Endothelial cell of umbilical vein (primary cell): ENCODE measurements around the gene HMCN1. TPM values are rescaled to one million over a fixed set of nuclear protein-coding genes. Genes with fewer than 3 reads are reported as not detected.

Source experiments
- BruUV-seq: library from RNA; stranded (reverse); fragments of 400-500 nt; replicated peaks from 2 replicates; lab custom pipeline; 2021; lab: Mats Ljungman, UMichigan
- CTCF ChIA-PET: fragments of 300-600, 350-600 bp; sonication (Branson Sonifier 250); formaldehyde crosslinking; loops from one replicate; lab custom pipeline; 2021; ENCODE audit warnings: antibody characterized with exemption, inconsistent platforms; lab: Charles Lee
- POLR2A ChIA-PET: fragments of 300-600, 350-600 bp; sonication (Branson Sonifier 250); formaldehyde crosslinking; loops from one replicate; lab custom pipeline; 2021; ENCODE audit warnings: antibody characterized with exemption, inconsistent platforms; lab: Charles Lee
- DNase-seq: peaks from one replicate; pipeline ENCODE4 v3.0.0-alpha.2; 2011; ENCODE audit warnings: low read depth, low spot score
- FAIRE-seq: peaks from 2 replicates; lab custom pipeline; 2011; peaks lifted over from hg19 to GRCh38; lab: Jason Lieb, UNC
- H2AFZ ChIP-seq: 2 replicates; pipeline ENCODE4 v1.6.0; 2012; ENCODE audit warnings: low read depth, low read length, control low read depth, inconsistent platforms
- H3K27ac ChIP-seq: 2 replicates; pipeline ENCODE4 v1.5.1; 2011; ENCODE audit warnings: low read depth, mild to moderate bottlenecking, control low read depth, low read length, moderate library complexity; ENCODE audit not compliant: insufficient read depth
- H3K27me3 ChIP-seq, 2 experiments: 2 replicates each; pipeline versions ENCODE4 v1.6.0 to v1.6.1; 2011; ENCODE audit warnings: low read length in 2 of 2, mixed read lengths in 1 of 2; ENCODE audit not compliant: control insufficient read depth in 2 of 2, insufficient read depth in 2 of 2
- H3K36me3 ChIP-seq, 2 experiments: 2 replicates in 1 of 2; 3 replicates in 1 of 2; pipeline ENCODE4 v1.5.1; 2011; ENCODE audit warnings: low read length in 2 of 2, mild to moderate bottlenecking in 1 of 2, moderate library complexity in 1 of 2; ENCODE audit not compliant: control insufficient read depth in 2 of 2, insufficient read depth in 2 of 2; ENCODE audit errors: extremely low read depth in 1 of 2
- H3K4me1 ChIP-seq: 3 replicates; pipeline ENCODE4 v1.5.1; 2011; ENCODE audit warnings: mild to moderate bottlenecking, low read length; ENCODE audit not compliant: control insufficient read depth, insufficient read depth; ENCODE audit errors: extremely low read depth
- H3K4me2 ChIP-seq: 2 replicates; pipeline ENCODE4 v1.6.1; 2011; ENCODE audit warnings: low read length, control low read depth, mixed read lengths; ENCODE audit not compliant: insufficient read depth
- H3K4me3 ChIP-seq, 3 experiments: fragments of 200-600 bp in 1 of 3; sonication (generic), shearing (Covaris generic) in 1 of 3; replicated peaks in 1 of 3; 2 replicates each; pipeline ENCODE4 v1.5.1; 2011 to 2016; ENCODE audit warnings: control low read depth in 3 of 3, low read length in 3 of 3, mild to moderate bottlenecking in 2 of 3, inconsistent platforms in 1 of 3, low read depth in 1 of 3, moderate library complexity in 1 of 3; ENCODE audit not compliant: insufficient read depth in 1 of 3
- H3K79me2 ChIP-seq: 2 replicates; pipeline ENCODE4 v1.6.0; 2012; ENCODE audit warnings: low read length, inconsistent platforms; ENCODE audit not compliant: control insufficient read depth, insufficient read depth
- H3K9ac ChIP-seq: replicated peaks from 2 replicates; pipeline ENCODE3; 2011; ENCODE audit warnings: low read length, control low read depth; ENCODE audit not compliant: insufficient read depth; ENCODE audit errors: extremely low read depth
- H3K9me1 ChIP-seq: replicated peaks from 3 replicates; pipeline ENCODE4 v1.6.0; 2011; ENCODE audit warnings: mild to moderate bottlenecking, low read length; ENCODE audit not compliant: control insufficient read depth, insufficient read depth; ENCODE audit errors: extremely low read depth
- H3K9me3 ChIP-seq: replicated peaks from 2 replicates; pipeline ENCODE4 v1.5.1; 2012; ENCODE audit warnings: low read length, inconsistent platforms; ENCODE audit not compliant: control insufficient read depth, insufficient read depth
- H4K20me1 ChIP-seq: replicated peaks from 2 replicates; pipeline ENCODE3; 2011; ENCODE audit warnings: mild to moderate bottlenecking, low read length; ENCODE audit not compliant: control insufficient read depth, insufficient read depth; ENCODE audit errors: extremely low read depth
- EZH2 ChIP-seq: IDR thresholded peaks from 2 replicates; pipeline ENCODE4 v1.6.1; 2012; ENCODE audit warnings: borderline replicate concordance, low read depth, mild to moderate bottlenecking, moderate library complexity, low read length, inconsistent platforms; ENCODE audit not compliant: severe bottlenecking
- FOS ChIP-seq: IDR thresholded peaks from 2 replicates; pipeline ENCODE4 v1.6.1; 2011; ENCODE audit warnings: mild to moderate bottlenecking, low read length, moderate library complexity, borderline replicate concordance; ENCODE audit not compliant: insufficient read depth
- GATA2 ChIP-seq: IDR thresholded peaks from 2 replicates; pipeline ENCODE4 v1.7.0; 2011; ENCODE audit warnings: low read depth, mild to moderate bottlenecking, moderate library complexity, mixed read lengths, low read length; ENCODE audit not compliant: insufficient read length, insufficient read depth
- JUN ChIP-seq: IDR thresholded peaks from 2 replicates; pipeline ENCODE4 v1.6.1; 2011; ENCODE audit warnings: borderline replicate concordance, low read depth; ENCODE audit not compliant: insufficient read length, insufficient read depth
- MYC ChIP-seq: IDR thresholded peaks from one replicate; pipeline ENCODE4 v1.6.1; 2011; ENCODE audit warnings: mild to moderate bottlenecking, low read depth, low read length
- POLR2A ChIP-seq: IDR thresholded peaks from 2 replicates; pipeline ENCODE4 v1.6.1; 2012; ENCODE audit warnings: low read depth, mild to moderate bottlenecking, control low read depth, low read length
- POLR2AphosphoS5 ChIP-seq: IDR thresholded peaks from 2 replicates; pipeline ENCODE4 v1.6.1; 2012; ENCODE audit warnings: low read depth, mild to moderate bottlenecking, control low read depth, low read length, moderate library complexity; ENCODE audit not compliant: insufficient read depth
- dilution Hi-C: fragments of 300-500 bp; cut with MboI; formaldehyde crosslinking; loops from one replicate; pipeline ENCODE4 v1.15.0; 2019; ENCODE audit warnings: low sequenced_read_pairs; ENCODE audit not compliant: extremely low pct_ligation_motif_present
- intact Hi-C: fragments of 100-400 bp; cut with micrococcal nuclease; formaldehyde crosslinking; loops from one replicate; pipeline ENCODE4 v1.10.0; 2022
- polyA plus RNA-seq, 4 experiments: library from polyadenylated mRNA; depleted of rRNA in 3 of 4; stranded (reverse) in 3 of 4; unstranded in 1 of 4; fragments of >200 nt; gene quantifications; 2 replicates each; pipeline versions ENCODE4 v1.2.1 to v1.2.3, GENCODE V29; 2011 to 2012; ENCODE audit warnings: missing spikeins in 1 of 4
- total RNA-seq: library from RNA; stranded (reverse); gene quantifications from 2 replicates; pipeline ENCODE4 v1.2.3, GENCODE V29; 2021
- TF ChIP-seq, protein P1 (sequence below): IDR thresholded peaks from 2 replicates; pipeline ENCODE4 v1.6.1; 2011; ENCODE audit not compliant: insufficient read depth, insufficient read length
- TF ChIP-seq, protein P2 (sequence below), 2 donors: IDR thresholded peaks; 1 replicate in 1 of 2; 2 replicates in 1 of 2; pipeline ENCODE4 v1.5.1; 2011; ENCODE audit warnings: low read length in 2 of 2, mild to moderate bottlenecking in 2 of 2, moderate library complexity in 2 of 2, control low read depth in 1 of 2, inconsistent platforms in 1 of 2, low read depth in 1 of 2; ENCODE audit not compliant: insufficient read depth in 1 of 2; ENCODE audit errors: extremely low read depth in 1 of 2

The HMCN1 gene
- total and polyA plus RNA-seq, 2 donors (not counting 3 experiments of a cell fraction or from before 2014, with no cell fraction given), result 10.3 to 16.0 TPM

DNA sequence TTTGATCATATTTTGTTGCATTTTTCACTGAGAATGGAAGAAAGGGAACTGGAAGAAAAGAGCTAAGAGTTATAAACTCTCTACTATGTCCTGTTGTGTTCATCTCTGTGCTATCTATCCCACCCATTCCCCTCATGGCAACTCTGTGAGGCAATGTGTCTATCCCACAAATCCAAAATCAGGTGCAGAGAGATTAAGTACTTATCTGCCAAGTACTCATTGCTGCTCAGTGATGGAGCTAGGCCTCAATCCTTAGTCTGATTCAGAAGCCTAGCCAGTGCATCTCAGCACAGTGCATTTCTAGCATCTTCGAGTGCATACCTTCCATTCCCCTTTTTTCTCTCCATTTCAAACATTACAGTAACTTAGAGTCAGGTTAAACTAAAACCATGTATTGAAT lies 370.3 kb downstream of the HMCN1 start:
- intact Hi-C loops, result no loop called here
- Histone ChIP-seq H3K27me3 (no peaks in the 10 kb centered on the region), H4K20me1 (no peaks in the 10 kb centered on the region), H3K79me2 (no peaks in the 10 kb centered on the region), H3K9ac (no peak overlapping the region), H3K4me2 (no peak overlapping the region), H3K9me3 (no peaks in the 10 kb centered on the region), H3K36me3 (no peaks in the 10 kb centered on the region), H2AFZ (no peak overlapping the region), H3K4me3 (no peak overlapping the region), H3K9me1 (no peaks in the 10 kb centered on the region), H3K4me1 (peaks cover 19% of the 10 kb centered on the region), H3K27ac (no peak overlapping the region)
- FAIRE-seq (no peak), DNase-seq (no peak)
- ChIA-PET CTCF (no interaction called here), POLR2A (no interaction called here)
- BruUV-seq, result no TSS peak
- dilution Hi-C loops, result no loop called here
- TF ChIP-seq, protein P1, sequence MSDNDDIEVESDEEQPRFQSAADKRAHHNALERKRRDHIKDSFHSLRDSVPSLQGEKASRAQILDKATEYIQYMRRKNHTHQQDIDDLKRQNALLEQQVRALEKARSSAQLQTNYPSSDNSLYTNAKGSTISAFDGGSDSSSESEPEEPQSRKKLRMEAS, result no peak
- no peak for TF ChIP-seq POLR2AphosphoS5
- TF ChIP-seq GATA2, result no peak

DNA sequence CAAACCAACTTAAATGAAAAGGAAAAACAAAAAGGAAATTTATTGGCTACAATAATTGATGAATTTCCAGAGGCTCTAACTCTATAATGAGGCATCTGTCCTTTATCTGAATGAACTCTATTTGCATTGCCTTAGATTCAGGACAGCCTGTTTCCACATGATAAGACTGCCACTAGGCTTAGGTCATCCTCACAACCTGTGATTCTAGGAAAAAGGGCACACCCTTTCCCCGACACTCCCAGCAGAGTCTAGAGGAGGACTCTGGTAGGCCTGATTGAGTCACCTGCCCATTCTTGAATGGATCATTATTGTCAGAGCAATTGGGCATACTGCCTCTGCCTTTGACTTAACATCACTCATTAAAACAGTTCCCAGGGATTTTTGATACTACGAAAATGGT lies 378.1 kb downstream of the HMCN1 start:
- FAIRE-seq, result no peak

More for the DNA sequence above, 378.1 kb downstream of the HMCN1 start:
- Histone ChIP-seq H3K27me3 (no peaks in the 10 kb centered on the region), H3K4me2 (no peak overlapping the region), H3K79me2 (no peaks in the 10 kb centered on the region), H4K20me1 (no peaks in the 10 kb centered on the region), H3K4me3 (no peak overlapping the region), H3K36me3 (no peaks in the 10 kb centered on the region), H3K9me1 (no peaks in the 10 kb centered on the region), H3K27ac (no peak overlapping the region), H3K9me3 (no peaks in the 10 kb centered on the region), H3K9ac (no peak overlapping the region), H2AFZ (no peak overlapping the region), H3K4me1 (no peaks in the 10 kb centered on the region)
- ChIA-PET POLR2A (no interaction called here), CTCF (no interaction called here)
- DNase-seq, result no peak
- intact Hi-C loops (no loop called here), dilution Hi-C loops (no loop called here)
- no peak for TF ChIP-seq GATA2
- TF ChIP-seq, protein P1, result no peak
- no peak for TF ChIP-seq JUN
- TF ChIP-seq, protein P2, sequence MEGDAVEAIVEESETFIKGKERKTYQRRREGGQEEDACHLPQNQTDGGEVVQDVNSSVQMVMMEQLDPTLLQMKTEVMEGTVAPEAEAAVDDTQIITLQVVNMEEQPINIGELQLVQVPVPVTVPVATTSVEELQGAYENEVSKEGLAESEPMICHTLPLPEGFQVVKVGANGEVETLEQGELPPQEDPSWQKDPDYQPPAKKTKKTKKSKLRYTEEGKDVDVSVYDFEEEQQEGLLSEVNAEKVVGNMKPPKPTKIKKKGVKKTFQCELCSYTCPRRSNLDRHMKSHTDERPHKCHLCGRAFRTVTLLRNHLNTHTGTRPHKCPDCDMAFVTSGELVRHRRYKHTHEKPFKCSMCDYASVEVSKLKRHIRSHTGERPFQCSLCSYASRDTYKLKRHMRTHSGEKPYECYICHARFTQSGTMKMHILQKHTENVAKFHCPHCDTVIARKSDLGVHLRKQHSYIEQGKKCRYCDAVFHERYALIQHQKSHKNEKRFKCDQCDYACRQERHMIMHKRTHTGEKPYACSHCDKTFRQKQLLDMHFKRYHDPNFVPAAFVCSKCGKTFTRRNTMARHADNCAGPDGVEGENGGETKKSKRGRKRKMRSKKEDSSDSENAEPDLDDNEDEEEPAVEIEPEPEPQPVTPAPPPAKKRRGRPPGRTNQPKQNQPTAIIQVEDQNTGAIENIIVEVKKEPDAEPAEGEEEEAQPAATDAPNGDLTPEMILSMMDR (IDR thresholded peaks at IDR 0.05; ENCODE audit: extremely low read depth in 1 of 2, insufficient read depth in 1 of 2, low read depth in 1 of 2, low read length in 2 of 2), result no peak
- no peak for TF ChIP-seq POLR2A
- no peak for TF ChIP-seq POLR2AphosphoS5
- no peak for TF ChIP-seq FOS
- TF ChIP-seq EZH2, result no peak
- TF ChIP-seq MYC, result no peak
- BruUV-seq, result no TSS peak
